Activated naive CD4-positive, alpha-beta T cell treated with anti-CD3 and anti-CD28 coated beads, Interleukin-2, amount 50 U/mL, for 72 hours (primary cell): Measurements from ENCODE around the gene TCP11X1. TPM values are rescaled to one million over a fixed set of nuclear protein-coding genes. Genes with fewer than 3 reads are reported as not detected.
A peak's percentile ranks its signal among the peaks of the same experiment; 100 is the strongest.
"Not testable (repeated sequence)": the region's sequence is repeated elsewhere in the genome, so short reads cannot be mapped to it uniquely, and the experiment has no call there.

ENCODE experiments used
- ATAC-seq, 2 donors: fragments of 150-1000 bp; cut with Tn5 transposase; 2 replicates each; pipeline ENCODE4 v1.10.0; 2021; ENCODE audit warnings: mild to moderate bottlenecking in 2 of 2, moderate library complexity in 2 of 2
- DNase-seq, 2 donors: peaks; one replicate each; pipeline ENCODE4 v3.0.0; 2021 to 2022; ENCODE audit warnings: low spot score in 2 of 2
- H3K27ac Mint-ChIP-seq, 2 donors: one replicate each; pipeline ENCODE4 v1.8.0; 2022; ENCODE audit warnings: mild to moderate bottlenecking in 2 of 2, mixed read lengths in 2 of 2
- H3K36me3 Mint-ChIP-seq, 2 donors: one replicate each; pipeline ENCODE4 v1.8.0; 2022; ENCODE audit warnings: mixed read lengths in 2 of 2
- H3K9me3 Mint-ChIP-seq, 2 donors: one replicate each; pipeline ENCODE4 v1.8.0; 2022; ENCODE audit warnings: mixed read lengths in 2 of 2
- total RNA-seq, 2 donors: library from RNA; stranded (reverse); gene quantifications; one replicate each; pipeline ENCODE4 v1.2.3, GENCODE V29; 2022

TCP11X1 gene
- not detected for total RNA-seq

DNA sequence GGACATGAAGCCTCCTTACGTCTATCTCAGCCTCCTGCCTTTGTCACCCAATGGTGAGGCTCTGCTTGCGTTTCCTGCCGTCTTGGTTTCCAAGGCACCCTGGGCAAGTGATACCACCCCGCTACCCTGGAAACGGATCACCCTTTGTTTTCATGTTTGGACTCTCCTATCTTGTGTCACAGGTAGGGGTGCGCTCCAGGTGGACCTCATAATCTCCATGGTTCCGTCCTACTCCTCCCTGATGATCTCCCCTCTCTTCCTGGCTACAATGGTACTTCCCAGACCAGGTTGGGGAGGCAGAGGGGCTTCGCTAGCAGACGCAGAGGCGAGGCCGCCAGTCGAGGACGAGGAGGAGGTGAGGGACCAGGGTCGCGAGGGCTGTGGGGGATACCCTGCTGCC, at the start of gene TCP11X1:
TSS of gene TCP11X1 (plus strand) at position 316 of the 400 bp plus-strand sequence.
- H3K27ac Mint-ChIP-seq, H3K36me3 Mint-ChIP-seq: not testable (repeated sequence)

GRCh38 chrX:102185967-102186720, 29.0 kb upstream of the TCP11X1 start:
- H3K27ac Mint-ChIP-seq = no peak overlapping the region
- no peak for DNase-seq
- H3K9me3 Mint-ChIP-seq = peaks cover 5 to 12% of the 10 kb centered on the region in 2 donors
- no peak for ATAC-seq
- H3K36me3 Mint-ChIP-seq = no peaks in the 10 kb centered on the region

More for the DNA sequence above, at the start of gene TCP11X1:
- not testable (repeated sequence) for H3K9me3 Mint-ChIP-seq, DNase-seq, ATAC-seq

DNA sequence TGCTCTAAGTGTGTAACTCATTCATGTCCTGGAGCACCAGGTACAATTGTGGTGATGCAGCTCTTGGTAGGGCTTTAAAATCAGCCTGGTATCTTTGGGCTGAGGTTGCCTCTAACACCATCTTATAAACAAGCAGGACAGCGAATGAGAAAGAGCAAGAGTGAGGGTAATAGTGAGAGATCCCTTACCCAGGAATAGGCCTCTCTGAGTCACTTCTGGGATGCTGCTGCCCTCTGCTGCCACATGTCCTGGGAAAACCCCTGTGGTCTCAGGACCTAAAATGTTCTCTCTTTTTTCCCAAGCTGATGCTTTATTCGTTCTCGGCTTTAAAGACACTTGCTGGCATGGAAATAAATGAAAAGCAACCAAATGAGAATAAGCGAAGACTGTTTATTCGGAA, 7.2 kb upstream of the TCP11X1 start:
- H3K36me3 Mint-ChIP-seq, H3K9me3 Mint-ChIP-seq, DNase-seq, H3K27ac Mint-ChIP-seq: not testable (repeated sequence)
- ATAC-seq = peak in 1 of 2 donors; percentile 40

- H3K27ac Mint-ChIP-seq, DNase-seq, H3K36me3 Mint-ChIP-seq, H3K9me3 Mint-ChIP-seq, ATAC-seq: not testable (repeated sequence)
Measured at GRCh38 chrX:102216497-102216896, 1.4 kb downstream of the TCP11X1 start.

GRCh38 chrX:102235678-102236077, 20.6 kb downstream of the TCP11X1 start:
- ATAC-seq, DNase-seq, H3K36me3 Mint-ChIP-seq, H3K9me3 Mint-ChIP-seq, H3K27ac Mint-ChIP-seq: not testable (repeated sequence)

GRCh38 chrX:102240265-102240664, 25.2 kb downstream of the TCP11X1 start:
- not testable (repeated sequence) for H3K36me3 Mint-ChIP-seq, H3K9me3 Mint-ChIP-seq, H3K27ac Mint-ChIP-seq, ATAC-seq, DNase-seq

DNA sequence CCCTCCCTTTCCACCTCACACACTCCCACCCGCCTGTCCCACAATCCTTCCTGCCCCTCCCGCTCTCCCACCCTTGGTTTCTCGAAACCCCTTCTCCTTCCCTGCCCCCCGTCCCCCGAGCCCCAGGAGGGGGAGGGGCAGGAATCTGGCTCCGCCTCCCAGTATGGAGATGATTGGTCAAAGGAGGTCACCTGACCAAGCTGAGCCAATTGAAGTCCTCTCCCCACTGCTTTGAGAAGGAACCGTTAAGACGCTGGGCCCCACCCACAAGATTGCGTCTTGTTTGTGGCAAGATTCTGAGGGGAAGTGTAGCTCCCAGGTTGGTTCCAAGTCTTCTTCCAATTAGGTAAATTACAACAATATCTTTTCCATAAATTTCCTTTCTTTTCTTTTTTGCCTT, 31.8 kb downstream of the TCP11X1 start, which contains the start of gene NXF2:
TSS of gene NXF2 (plus strand) at position 275 of the 400 bp plus-strand sequence. CDS start 59,912 bp downstream, outside the sequence.
- H3K9me3 Mint-ChIP-seq, H3K36me3 Mint-ChIP-seq, DNase-seq, ATAC-seq, H3K27ac Mint-ChIP-seq: not testable (repeated sequence)

GRCh38 chrX:102272231-102272630, 57.1 kb downstream of the TCP11X1 start:
- H3K27ac Mint-ChIP-seq, H3K9me3 Mint-ChIP-seq, DNase-seq, ATAC-seq, H3K36me3 Mint-ChIP-seq: not testable (repeated sequence)

Other genes starting within 250 kb of the TCP11X1 start
- not detected for gene TCEAL2, start 89.6 kb upstream of the TCP11X1 start, total RNA-seq
- gene TCEAL6, start 72.8 kb upstream of the TCP11X1 start, total RNA-seq = not detected
- 1 to 10 TPM; 4.3 to 6.3 TPM for gene BEX5, start 59.3 kb upstream of the TCP11X1 start, total RNA-seq
- not detected for gene NXF2, start 31.9 kb downstream of the TCP11X1 start, total RNA-seq
- gene NXF2B, start 224.7 kb downstream of the TCP11X1 start, total RNA-seq = not detected